HEK293 (cell line): Measurements from ENCODE around the gene PPT2.

Experiments used
- CTCF ChIA-PET: fragments of 350-600 bp; formaldehyde crosslinking; extraction: SDS; loops from one replicate; lab custom pipeline; 2021; ENCODE audit warnings: antibody characterized with exemption; lab: Yijun Ruan, JAX
- POLR2A ChIA-PET: fragments of 300-600 bp; formaldehyde crosslinking; extraction: SDS; loops from one replicate; lab custom pipeline; 2020; ENCODE audit warnings: antibody characterized with exemption, inconsistent platforms; lab: Yijun Ruan, JAX
- H3K27ac ChIP-seq: fragments of 200-500 bp; sonication (Bioruptor generic); 2 replicates; pipeline ENCODE4 v1.5.1; 2014; ENCODE audit warnings: low read depth, low read length, control low read depth, inconsistent platforms; ENCODE audit errors: extremely low read depth
- H3K36me3 ChIP-seq, 2 experiments: fragments of 200-500 bp in 1 of 2; sonication (Bioruptor generic) in 1 of 2; 1 replicate in 1 of 2; 2 replicates in 1 of 2; pipeline ENCODE4 v1.5.1; 2014 to 2017; ENCODE audit warnings: inconsistent platforms in 2 of 2, low read length in 2 of 2; ENCODE audit not compliant: control insufficient read depth in 2 of 2, insufficient read depth in 1 of 2
- H3K4me1 ChIP-seq: fragments of 200-500 bp; sonication (Bioruptor generic); 2 replicates; pipeline ENCODE4 v1.5.1; 2014; ENCODE audit warnings: mild to moderate bottlenecking, low read length, inconsistent platforms; ENCODE audit not compliant: control insufficient read depth, insufficient read depth
- H3K4me3 ChIP-seq: 2 replicates; pipeline ENCODE4 v1.5.1; 2011; ENCODE audit warnings: low read depth, mild to moderate bottlenecking, control low read depth, low read length, moderate library complexity
- H3K9me3 ChIP-seq: fragments of 200-500 bp; sonication (Bioruptor generic); 2 replicates; pipeline ENCODE4 v1.5.1; 2014; ENCODE audit warnings: low read depth, low read length, inconsistent platforms; ENCODE audit not compliant: control insufficient read depth, insufficient read depth
- GLI4 ChIP-seq: fragments of 450-650 bp; formaldehyde crosslinking; IDR thresholded peaks from 2 replicates; pipeline ENCODE4 v1.5.1; 2016; ENCODE audit warnings: missing biosample characterization, missing genetic modification characterization
- KLF17 ChIP-seq: fragments of 450-650 bp; formaldehyde crosslinking; IDR thresholded peaks from 2 replicates; pipeline ENCODE4 v1.5.1; 2016; ENCODE audit warnings: missing biosample characterization, missing genetic modification characterization
- KLF7 ChIP-seq: fragments of 450-650 bp; formaldehyde crosslinking; IDR thresholded peaks from 2 replicates; pipeline ENCODE4 v1.5.1; 2016; ENCODE audit warnings: missing biosample characterization, missing genetic modification characterization, borderline replicate concordance
- OVOL3 ChIP-seq: fragments of 450-650 bp; formaldehyde crosslinking; IDR thresholded peaks from 2 replicates; pipeline ENCODE4 v1.5.1; 2016; ENCODE audit warnings: missing biosample characterization, missing genetic modification characterization
- SP3 ChIP-seq: fragments of 450-650 bp; formaldehyde crosslinking; IDR thresholded peaks from 2 replicates; pipeline ENCODE4 v1.5.1; 2016; ENCODE audit warnings: missing biosample characterization, missing genetic modification characterization
- WT1 ChIP-seq: fragments of 450-650 bp; formaldehyde crosslinking; IDR thresholded peaks from 2 replicates; pipeline ENCODE4 v1.5.1; 2016; ENCODE audit warnings: missing biosample characterization, missing genetic modification characterization
- YY1 ChIP-seq: fragments of 450-650 bp; formaldehyde crosslinking; IDR thresholded peaks from 2 replicates; pipeline ENCODE4 v1.5.1; 2018; ENCODE audit warnings: missing biosample characterization, missing genetic modification characterization
- ZBTB48 ChIP-seq: fragments of 450-650 bp; formaldehyde crosslinking; IDR thresholded peaks from 2 replicates; pipeline ENCODE4 v1.5.1; 2016; ENCODE audit warnings: missing biosample characterization, missing genetic modification characterization
- ZFP37 ChIP-seq: fragments of 450-650 bp; formaldehyde crosslinking; IDR thresholded peaks from 2 replicates; pipeline ENCODE4 v1.5.1; 2016; ENCODE audit warnings: missing biosample characterization, missing genetic modification characterization
- ZNF112 ChIP-seq: fragments of 450-650 bp; formaldehyde crosslinking; IDR thresholded peaks from 2 replicates; pipeline ENCODE4 v1.5.0; 2017; ENCODE audit warnings: missing biosample characterization, missing genetic modification characterization
- ZNF140 ChIP-seq: fragments of 450-650 bp; formaldehyde crosslinking; IDR thresholded peaks from 2 replicates; pipeline ENCODE4 v1.5.1; 2016; ENCODE audit warnings: missing biosample characterization, missing genetic modification characterization
- ZNF18 ChIP-seq: fragments of 450-650 bp; formaldehyde crosslinking; IDR thresholded peaks from 2 replicates; pipeline ENCODE4 v1.5.1; 2016; ENCODE audit warnings: missing biosample characterization, missing genetic modification characterization
- ZNF24 ChIP-seq: fragments of 450-650 bp; formaldehyde crosslinking; IDR thresholded peaks from 2 replicates; pipeline ENCODE4 v1.5.1; 2016; ENCODE audit warnings: missing biosample characterization, missing genetic modification characterization
- ZNF292 ChIP-seq: fragments of 450-650 bp; formaldehyde crosslinking; IDR thresholded peaks from 2 replicates; pipeline ENCODE4 v1.5.1; 2016; ENCODE audit warnings: low read depth, missing biosample characterization, missing genetic modification characterization, borderline replicate concordance
- ZNF324 ChIP-seq: fragments of 450-650 bp; formaldehyde crosslinking; IDR thresholded peaks from 2 replicates; pipeline ENCODE4 v1.5.1; 2016; ENCODE audit warnings: missing biosample characterization, missing genetic modification characterization
- ZNF335 ChIP-seq: fragments of 450-650 bp; formaldehyde crosslinking; conservative IDR thresholded peaks from 2 replicates; pipeline ENCODE4 v1.5.1; 2016; ENCODE audit warnings: missing biosample characterization, missing genetic modification characterization
- ZNF48 ChIP-seq: fragments of 450-650 bp; formaldehyde crosslinking; IDR thresholded peaks from 2 replicates; pipeline ENCODE4 v1.5.1; 2016; ENCODE audit warnings: missing biosample characterization, missing genetic modification characterization
- ZNF529 ChIP-seq: fragments of 450-650 bp; formaldehyde crosslinking; IDR thresholded peaks from 2 replicates; pipeline ENCODE4 v1.5.1; 2017; ENCODE audit warnings: missing genetic modification characterization, missing biosample characterization; ENCODE audit not compliant: insufficient replicate concordance
- ZNF555 ChIP-seq: fragments of 450-650 bp; formaldehyde crosslinking; conservative IDR thresholded peaks from 2 replicates; pipeline ENCODE4 v1.5.1; 2017; ENCODE audit warnings: missing biosample characterization, mild to moderate bottlenecking, missing genetic modification characterization, inconsistent platforms
- ZNF600 ChIP-seq: fragments of 450-650 bp; formaldehyde crosslinking; IDR thresholded peaks from 2 replicates; pipeline ENCODE4 v1.5.1; 2016; ENCODE audit warnings: missing biosample characterization, missing genetic modification characterization
- ZNF692 ChIP-seq: fragments of 450-650 bp; formaldehyde crosslinking; IDR thresholded peaks from 2 replicates; pipeline ENCODE4 v1.5.1; 2016; ENCODE audit warnings: missing biosample characterization, missing genetic modification characterization
- ZNF704 ChIP-seq: fragments of 450-650 bp; formaldehyde crosslinking; IDR thresholded peaks from 2 replicates; pipeline ENCODE4 v1.5.1; 2016; ENCODE audit warnings: missing biosample characterization, missing genetic modification characterization
- ZNF791 ChIP-seq: fragments of 450-650 bp; formaldehyde crosslinking; IDR thresholded peaks from 2 replicates; pipeline ENCODE4 v1.5.1; 2016; ENCODE audit warnings: missing biosample characterization, missing genetic modification characterization
- ZSCAN18 ChIP-seq: fragments of 450-650 bp; formaldehyde crosslinking; IDR thresholded peaks from 2 replicates; pipeline ENCODE4 v1.5.1; 2016; ENCODE audit warnings: missing biosample characterization, missing genetic modification characterization
- ZSCAN23 ChIP-seq: fragments of 450-650 bp; formaldehyde crosslinking; IDR thresholded peaks from 2 replicates; pipeline ENCODE4 v1.5.1; 2016; ENCODE audit warnings: missing biosample characterization, missing genetic modification characterization

The PPT2 gene

GRCh38 chr6:32196682-32197616 is 43.0 kb downstream of the PPT2 start (continued):
- no peak for TF ChIP-seq ZSCAN18 (tag by site-specific recombination)
- no peak for TF ChIP-seq ZBTB48 (tag by site-specific recombination)
- TF ChIP-seq ZNF791: no peak
- TF ChIP-seq GLI4 (tag by site-specific recombination): no peak
- peak; percentile 86 for TF ChIP-seq ZNF600 (tag by site-specific recombination)
- no peak for TF ChIP-seq ZNF292 (tag by site-specific recombination)
- no peak for TF ChIP-seq ZNF18 (tag by site-specific recombination)
- TF ChIP-seq ZNF692: no peak
- TF ChIP-seq ZSCAN23 (tag by site-specific recombination): no peak
- no peak for TF ChIP-seq ZNF335 (tag by site-specific recombination)
- TF ChIP-seq, all 188 proteins: peak for 4

GRCh38 chr6:32198345-32198696 is 44.4 kb downstream of the PPT2 start:
- CTCF ChIA-PET: interaction anchor here (0.6 kb wide), 1 partner anchor 48 kb away, joined by 5 read pairs; no protein-coding TSS in a partner anchor
- Histone ChIP-seq H3K4me1 (peaks cover 5% of the 10 kb centered on the region), H3K9me3 (no peaks in the 10 kb centered on the region), H3K36me3 (no peaks in the 10 kb centered on the region), H3K27ac (no peak overlapping the region), H3K4me3 (no peak overlapping the region)
- POLR2A ChIA-PET: interaction anchor here (1.5 kb wide), 2 partner anchors 68 to 774 kb away, joined by 4 to 5 read pairs; partner anchors contain the start of gene FKBPL
- TF ChIP-seq ZNF529 (tag by site-specific recombination) (no peak), ZNF140 (tag by site-specific recombination) (no peak), WT1 (no peak), OVOL3 (tag by site-specific recombination) (no peak), KLF7 (tag by site-specific recombination) (no peak), SP3 (tag by site-specific recombination) (no peak), YY1 (tag by site-specific recombination) (no peak), ZNF48 (tag by site-specific recombination) (no peak), KLF17 (tag by site-specific recombination) (no peak), ZNF24 (tag by site-specific recombination) (no peak), ZNF324 (tag by site-specific recombination) (no peak), ZNF112 (tag by site-specific recombination) (no peak), ZSCAN18 (tag by site-specific recombination) (no peak), ZNF555 (tag by site-specific recombination) (no peak), ZFP37 (no peak), ZNF335 (tag by site-specific recombination) (no peak), ZNF600 (tag by site-specific recombination) (no peak), ZNF704 (tag by site-specific recombination) (no peak)
